GM23338 (cell line): ENCODE results near the gene NKAPD1. TPM values are rescaled to one million over a fixed set of nuclear protein-coding genes. Genes with fewer than 3 reads are reported as not detected.

Source experiments
- ATAC-seq: fragments of 200-7000 bp; cut with Tn5 transposase; 3 replicates; pipeline ENCODE4 v1.9.1; 2020
- DNase-seq: peaks from one replicate; pipeline ENCODE4 v3.0.0-alpha.2; 2015; ENCODE audit warnings: low spot score
- H2AFZ ChIP-seq: fragments of 200-600 bp; sonication (generic); 2 replicates; pipeline ENCODE4 v1.8.0; 2016; ENCODE audit warnings: antibody characterized with exemption, mild to moderate bottlenecking, moderate library complexity
- H3F3A ChIP-seq: fragments of 200-600 bp; sonication (generic); replicated peaks from 2 replicates; pipeline ENCODE4 v1.8.0; 2017; ENCODE audit warnings: antibody characterized with exemption, mixed run types, low read depth
- H3K27ac ChIP-seq: fragments of 200-600 bp; sonication (generic); 2 replicates; pipeline ENCODE4 v1.6.1; 2016; ENCODE audit warnings: low read depth
- H3K27me3 ChIP-seq: fragments of 200-600 bp; sonication (generic); 2 replicates; pipeline ENCODE4 v1.8.0; 2016; ENCODE audit warnings: mild to moderate bottlenecking, mixed run types, moderate library complexity; ENCODE audit not compliant: insufficient read depth
- H3K36me3 ChIP-seq: fragments of 200-600 bp; sonication (generic); 2 replicates; pipeline ENCODE4 v1.8.0; 2016; ENCODE audit warnings: mild to moderate bottlenecking; ENCODE audit not compliant: insufficient read depth
- H3K4me1 ChIP-seq: fragments of 200-600 bp; sonication (generic); 2 replicates; pipeline ENCODE4 v1.8.0; 2016; ENCODE audit warnings: mild to moderate bottlenecking, moderate library complexity; ENCODE audit not compliant: insufficient read depth
- H3K4me2 ChIP-seq: fragments of 200-600 bp; sonication (generic); 2 replicates; pipeline ENCODE4 v1.7.1; 2017; ENCODE audit warnings: mixed run types
- H3K4me3 ChIP-seq: fragments of 200-600 bp; sonication (generic); 2 replicates; pipeline ENCODE4 v1.6.1; 2016; ENCODE audit warnings: mixed run types
- H3K79me2 ChIP-seq: fragments of 200-600 bp; sonication (generic); replicated peaks from 2 replicates; pipeline ENCODE4 v1.8.0; 2017; ENCODE audit warnings: mild to moderate bottlenecking; ENCODE audit not compliant: insufficient read depth
- H3K9me2 ChIP-seq: fragments of 200-600 bp; sonication (generic); 2 replicates; pipeline ENCODE4 v1.8.0; 2017; ENCODE audit not compliant: insufficient read depth
- H4K20me1 ChIP-seq: fragments of 200-600 bp; sonication (generic); replicated peaks from 2 replicates; pipeline ENCODE4 v1.8.0; 2017; ENCODE audit warnings: mild to moderate bottlenecking; ENCODE audit not compliant: insufficient read depth
- H3K27ac Mint-ChIP-seq: 2 replicates; pipeline ENCODE4 v1.8.0; 2020; ENCODE audit warnings: inconsistent platforms, mild to moderate bottlenecking, moderate library complexity, mixed read lengths
- H3K27me3 Mint-ChIP-seq: 3 replicates; pipeline ENCODE4 v1.8.0; 2022; ENCODE audit warnings: low read depth, mild to moderate bottlenecking, moderate library complexity, mixed read lengths, inconsistent platforms; ENCODE audit not compliant: insufficient read depth, poor library complexity
- H3K36me3 Mint-ChIP-seq: 3 replicates; pipeline ENCODE4 v1.8.0; 2021; ENCODE audit warnings: low read depth, mild to moderate bottlenecking, inconsistent platforms, moderate library complexity, mixed read lengths
- H3K4me1 Mint-ChIP-seq: 3 replicates; pipeline ENCODE4 v1.8.0; 2020; ENCODE audit warnings: mild to moderate bottlenecking, inconsistent platforms, mixed read lengths
- H3K4me3 Mint-ChIP-seq: 3 replicates; pipeline ENCODE4 v1.8.0; 2021; ENCODE audit warnings: moderate library complexity, mild to moderate bottlenecking, inconsistent platforms, mixed read lengths
- H3K9me3 Mint-ChIP-seq: 3 replicates; pipeline ENCODE4 v1.8.0; 2020; ENCODE audit warnings: moderate library complexity, mild to moderate bottlenecking, inconsistent platforms, mixed read lengths
- CREB1 ChIP-seq: fragments of 250-450 bp; sonication (Bioruptor Pico); IDR thresholded peaks from 2 replicates; pipeline ENCODE4 v1.5.0; 2020; ENCODE audit warnings: low read depth, mild to moderate bottlenecking, moderate library complexity
- EZH2 ChIP-seq: fragments of 200-600 bp; sonication (generic); IDR thresholded peaks from one replicate; pipeline ENCODE4 v1.8.0; 2017; ENCODE audit warnings: antibody characterized with exemption, mild to moderate bottlenecking, low read depth; ENCODE audit not compliant: unreplicated experiment
- JUNB ChIP-seq: IDR thresholded peaks from one replicate; pipeline ENCODE4 v1.6.1; 2016; ENCODE audit warnings: antibody characterized with exemption; ENCODE audit not compliant: unreplicated experiment
- NANOG ChIP-seq: IDR thresholded peaks from 2 replicates; pipeline ENCODE4 v1.6.1; 2016; ENCODE audit warnings: antibody characterized with exemption, borderline replicate concordance
- POLR2AphosphoS5 ChIP-seq: IDR thresholded peaks from 2 replicates; pipeline ENCODE4 v1.6.1; 2016; ENCODE audit warnings: antibody characterized with exemption, low read depth
- STAT1 ChIP-seq: IDR thresholded peaks from one replicate; pipeline ENCODE4 v1.6.1; 2016; ENCODE audit warnings: antibody characterized with exemption; ENCODE audit not compliant: unreplicated experiment
- ZNF114 ChIP-seq: fragments of 250-450 bp; sonication (Bioruptor Pico); IDR thresholded peaks from 2 replicates; pipeline ENCODE4 v1.5.0; 2020; ENCODE audit warnings: mild to moderate bottlenecking, moderate library complexity
- ZNF331 ChIP-seq: fragments of 250-450 bp; sonication (Bioruptor Pico); IDR thresholded peaks from 2 replicates; pipeline ENCODE4 v1.5.0; 2020; ENCODE audit warnings: low read depth, mild to moderate bottlenecking, moderate library complexity
- polyA plus RNA-seq: library from polyadenylated mRNA; unstranded; fragments of >200 nt; fragmentation: Nextera tagmentation; extraction: Ambion mirVana; gene quantifications from 2 replicates; pipeline ENCODE4 v1.2.1, GENCODE V29; 2016
- total RNA-seq: library from RNA; depleted of rRNA; stranded (reverse); fragments of >200 nt; shearing (Covaris generic); gene quantifications from 2 replicates; pipeline ENCODE4 v1.2.3, GENCODE V29; 2014
- TF ChIP-seq, protein P1 (sequence below): fragments of 250-450 bp; sonication (Bioruptor Pico); IDR thresholded peaks from 2 replicates; pipeline ENCODE4 v1.5.0; 2020; ENCODE audit warnings: mild to moderate bottlenecking, moderate library complexity
- TF ChIP-seq, protein P2 (sequence below), 2 experiments: fragments of 200-600 bp in 1 of 2; sonication (generic) in 1 of 2; conservative IDR thresholded peaks; 2 replicates each; pipeline versions ENCODE4 v1.5.1 to v1.6.1; 2016 to 2017; ENCODE audit warnings: antibody characterized with exemption in 2 of 2, low read depth in 2 of 2, mild to moderate bottlenecking in 2 of 2, moderate library complexity in 1 of 2
- TF ChIP-seq, protein P3 (sequence below): IDR thresholded peaks from one replicate; pipeline ENCODE4 v1.6.1; 2018; ENCODE audit warnings: antibody characterized with exemption; ENCODE audit not compliant: unreplicated experiment
- TF ChIP-seq, protein P4 (sequence below): IDR thresholded peaks from 2 replicates; pipeline ENCODE4 v1.6.1; 2016; ENCODE audit warnings: antibody characterized with exemption

Gene NKAPD1
- total and polyA plus RNA-seq, 2 experiments from 2014 or later = 14.6 to 40.6 TPM

DNA sequence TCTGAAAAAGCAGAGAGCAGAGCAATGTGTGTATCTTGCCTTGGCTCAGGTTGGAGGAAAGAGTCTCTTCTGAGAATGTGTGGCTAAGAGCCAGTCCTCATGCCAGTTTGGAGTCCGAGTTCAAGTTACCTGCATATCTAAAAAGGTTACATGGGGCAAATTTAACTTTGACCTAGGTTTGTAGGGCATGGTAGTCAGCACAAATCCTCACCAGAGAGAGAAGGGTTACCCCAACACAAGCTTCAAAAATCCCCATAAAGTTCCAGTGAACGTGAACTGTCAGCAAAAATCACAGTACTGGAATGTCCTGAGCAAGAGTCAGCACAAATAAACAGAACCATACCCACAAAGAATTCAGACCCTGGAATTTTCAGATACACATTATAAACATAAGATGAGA is 26.4 kb downstream of the NKAPD1 start:
- Histone ChIP-seq H3F3A (no peaks in the 10 kb centered on the region), H3K9me2 (no peaks in the 10 kb centered on the region), H3K36me3 (no peaks in the 10 kb centered on the region), H3K27ac (no peak overlapping the region), H3K79me2 (no peaks in the 10 kb centered on the region), H3K4me1 (no peaks in the 10 kb centered on the region), H2AFZ (no peak overlapping the region), H3K4me3 (no peak overlapping the region), H4K20me1 (no peaks in the 10 kb centered on the region; the same call in 1 of the 2 replicates), H3K27me3 (no peaks in the 10 kb centered on the region), H3K4me2 (no peak overlapping the region)
- H3K4me3 Mint-ChIP-seq = no peak overlapping the region
- H3K27ac Mint-ChIP-seq = no peak overlapping the region
- H3K4me1 Mint-ChIP-seq = no peaks in the 10 kb centered on the region
- ATAC-seq = no peak
- no peak for DNase-seq
- no peaks in the 10 kb centered on the region; the same call in 2 of the 3 replicates for H3K9me3 Mint-ChIP-seq
- peaks cover 2% of the 10 kb centered on the region for H3K27me3 Mint-ChIP-seq
- 0 out of 3 replicates have a peak, but pooled peaks cover 6% of the 10 kb centered on the region for H3K36me3 Mint-ChIP-seq
- TF ChIP-seq, protein P1, sequence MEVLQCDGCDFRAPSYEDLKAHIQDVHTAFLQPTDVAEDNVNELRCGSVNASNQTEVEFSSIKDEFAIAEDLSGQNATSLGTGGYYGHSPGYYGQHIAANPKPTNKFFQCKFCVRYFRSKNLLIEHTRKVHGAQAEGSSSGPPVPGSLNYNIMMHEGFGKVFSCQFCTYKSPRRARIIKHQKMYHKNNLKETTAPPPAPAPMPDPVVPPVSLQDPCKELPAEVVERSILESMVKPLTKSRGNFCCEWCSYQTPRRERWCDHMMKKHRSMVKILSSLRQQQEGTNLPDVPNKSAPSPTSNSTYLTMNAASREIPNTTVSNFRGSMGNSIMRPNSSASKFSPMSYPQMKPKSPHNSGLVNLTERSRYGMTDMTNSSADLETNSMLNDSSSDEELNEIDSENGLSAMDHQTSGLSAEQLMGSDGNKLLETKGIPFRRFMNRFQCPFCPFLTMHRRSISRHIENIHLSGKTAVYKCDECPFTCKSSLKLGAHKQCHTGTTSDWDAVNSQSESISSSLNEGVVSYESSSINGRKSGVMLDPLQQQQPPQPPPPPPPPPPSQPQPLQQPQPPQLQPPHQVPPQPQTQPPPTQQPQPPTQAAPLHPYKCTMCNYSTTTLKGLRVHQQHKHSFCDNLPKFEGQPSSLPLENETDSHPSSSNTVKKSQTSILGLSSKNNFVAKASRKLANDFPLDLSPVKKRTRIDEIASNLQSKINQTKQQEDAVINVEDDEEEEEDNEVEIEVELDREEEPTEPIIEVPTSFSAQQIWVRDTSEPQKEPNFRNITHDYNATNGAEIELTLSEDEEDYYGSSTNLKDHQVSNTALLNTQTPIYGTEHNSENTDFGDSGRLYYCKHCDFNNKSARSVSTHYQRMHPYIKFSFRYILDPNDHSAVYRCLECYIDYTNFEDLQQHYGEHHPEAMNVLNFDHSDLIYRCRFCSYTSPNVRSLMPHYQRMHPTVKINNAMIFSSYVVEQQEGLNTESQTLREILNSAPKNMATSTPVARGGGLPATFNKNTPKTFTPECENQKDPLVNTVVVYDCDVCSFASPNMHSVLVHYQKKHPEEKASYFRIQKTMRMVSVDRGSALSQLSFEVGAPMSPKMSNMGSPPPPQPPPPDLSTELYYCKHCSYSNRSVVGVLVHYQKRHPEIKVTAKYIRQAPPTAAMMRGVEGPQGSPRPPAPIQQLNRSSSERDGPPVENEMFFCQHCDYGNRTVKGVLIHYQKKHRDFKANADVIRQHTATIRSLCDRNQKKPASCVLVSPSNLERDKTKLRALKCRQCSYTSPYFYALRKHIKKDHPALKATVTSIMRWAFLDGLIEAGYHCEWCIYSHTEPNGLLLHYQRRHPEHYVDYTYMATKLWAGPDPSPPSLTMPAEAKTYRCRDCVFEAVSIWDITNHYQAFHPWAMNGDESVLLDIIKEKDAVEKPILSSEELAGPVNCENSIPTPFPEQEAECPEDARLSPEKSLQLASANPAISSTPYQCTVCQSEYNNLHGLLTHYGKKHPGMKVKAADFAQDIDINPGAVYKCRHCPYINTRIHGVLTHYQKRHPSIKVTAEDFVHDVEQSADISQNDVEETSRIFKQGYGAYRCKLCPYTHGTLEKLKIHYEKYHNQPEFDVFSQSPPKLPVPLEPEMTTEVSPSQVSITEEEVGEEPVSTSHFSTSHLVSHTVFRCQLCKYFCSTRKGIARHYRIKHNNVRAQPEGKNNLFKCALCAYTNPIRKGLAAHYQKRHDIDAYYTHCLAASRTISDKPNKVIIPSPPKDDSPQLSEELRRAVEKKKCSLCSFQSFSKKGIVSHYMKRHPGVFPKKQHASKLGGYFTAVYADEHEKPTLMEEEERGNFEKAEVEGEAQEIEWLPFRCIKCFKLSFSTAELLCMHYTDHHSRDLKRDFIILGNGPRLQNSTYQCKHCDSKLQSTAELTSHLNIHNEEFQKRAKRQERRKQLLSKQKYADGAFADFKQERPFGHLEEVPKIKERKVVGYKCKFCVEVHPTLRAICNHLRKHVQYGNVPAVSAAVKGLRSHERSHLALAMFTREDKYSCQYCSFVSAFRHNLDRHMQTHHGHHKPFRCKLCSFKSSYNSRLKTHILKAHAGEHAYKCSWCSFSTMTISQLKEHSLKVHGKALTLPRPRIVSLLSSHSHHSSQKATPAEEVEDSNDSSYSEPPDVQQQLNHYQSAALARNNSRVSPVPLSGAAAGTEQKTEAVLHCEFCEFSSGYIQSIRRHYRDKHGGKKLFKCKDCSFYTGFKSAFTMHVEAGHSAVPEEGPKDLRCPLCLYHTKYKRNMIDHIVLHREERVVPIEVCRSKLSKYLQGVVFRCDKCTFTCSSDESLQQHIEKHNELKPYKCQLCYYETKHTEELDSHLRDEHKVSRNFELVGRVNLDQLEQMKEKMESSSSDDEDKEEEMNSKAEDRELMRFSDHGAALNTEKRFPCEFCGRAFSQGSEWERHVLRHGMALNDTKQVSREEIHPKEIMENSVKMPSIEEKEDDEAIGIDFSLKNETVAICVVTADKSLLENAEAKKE (CRISPR knock-in tag) = no peak
- TF ChIP-seq, protein P2, sequence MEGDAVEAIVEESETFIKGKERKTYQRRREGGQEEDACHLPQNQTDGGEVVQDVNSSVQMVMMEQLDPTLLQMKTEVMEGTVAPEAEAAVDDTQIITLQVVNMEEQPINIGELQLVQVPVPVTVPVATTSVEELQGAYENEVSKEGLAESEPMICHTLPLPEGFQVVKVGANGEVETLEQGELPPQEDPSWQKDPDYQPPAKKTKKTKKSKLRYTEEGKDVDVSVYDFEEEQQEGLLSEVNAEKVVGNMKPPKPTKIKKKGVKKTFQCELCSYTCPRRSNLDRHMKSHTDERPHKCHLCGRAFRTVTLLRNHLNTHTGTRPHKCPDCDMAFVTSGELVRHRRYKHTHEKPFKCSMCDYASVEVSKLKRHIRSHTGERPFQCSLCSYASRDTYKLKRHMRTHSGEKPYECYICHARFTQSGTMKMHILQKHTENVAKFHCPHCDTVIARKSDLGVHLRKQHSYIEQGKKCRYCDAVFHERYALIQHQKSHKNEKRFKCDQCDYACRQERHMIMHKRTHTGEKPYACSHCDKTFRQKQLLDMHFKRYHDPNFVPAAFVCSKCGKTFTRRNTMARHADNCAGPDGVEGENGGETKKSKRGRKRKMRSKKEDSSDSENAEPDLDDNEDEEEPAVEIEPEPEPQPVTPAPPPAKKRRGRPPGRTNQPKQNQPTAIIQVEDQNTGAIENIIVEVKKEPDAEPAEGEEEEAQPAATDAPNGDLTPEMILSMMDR (conservative IDR thresholded peaks at IDR 0.05; ENCODE audit: low read depth in 2 of 2) = no peak
- TF ChIP-seq ZNF114 (CRISPR knock-in tag) (no peak), CREB1 (CRISPR knock-in tag) (no peak), ZNF331 (CRISPR knock-in tag) (no peak), NANOG (no peak), JUNB (no peak), EZH2 (no peak), POLR2AphosphoS5 (no peak), STAT1 (no peak)
- TF ChIP-seq, protein P3, sequence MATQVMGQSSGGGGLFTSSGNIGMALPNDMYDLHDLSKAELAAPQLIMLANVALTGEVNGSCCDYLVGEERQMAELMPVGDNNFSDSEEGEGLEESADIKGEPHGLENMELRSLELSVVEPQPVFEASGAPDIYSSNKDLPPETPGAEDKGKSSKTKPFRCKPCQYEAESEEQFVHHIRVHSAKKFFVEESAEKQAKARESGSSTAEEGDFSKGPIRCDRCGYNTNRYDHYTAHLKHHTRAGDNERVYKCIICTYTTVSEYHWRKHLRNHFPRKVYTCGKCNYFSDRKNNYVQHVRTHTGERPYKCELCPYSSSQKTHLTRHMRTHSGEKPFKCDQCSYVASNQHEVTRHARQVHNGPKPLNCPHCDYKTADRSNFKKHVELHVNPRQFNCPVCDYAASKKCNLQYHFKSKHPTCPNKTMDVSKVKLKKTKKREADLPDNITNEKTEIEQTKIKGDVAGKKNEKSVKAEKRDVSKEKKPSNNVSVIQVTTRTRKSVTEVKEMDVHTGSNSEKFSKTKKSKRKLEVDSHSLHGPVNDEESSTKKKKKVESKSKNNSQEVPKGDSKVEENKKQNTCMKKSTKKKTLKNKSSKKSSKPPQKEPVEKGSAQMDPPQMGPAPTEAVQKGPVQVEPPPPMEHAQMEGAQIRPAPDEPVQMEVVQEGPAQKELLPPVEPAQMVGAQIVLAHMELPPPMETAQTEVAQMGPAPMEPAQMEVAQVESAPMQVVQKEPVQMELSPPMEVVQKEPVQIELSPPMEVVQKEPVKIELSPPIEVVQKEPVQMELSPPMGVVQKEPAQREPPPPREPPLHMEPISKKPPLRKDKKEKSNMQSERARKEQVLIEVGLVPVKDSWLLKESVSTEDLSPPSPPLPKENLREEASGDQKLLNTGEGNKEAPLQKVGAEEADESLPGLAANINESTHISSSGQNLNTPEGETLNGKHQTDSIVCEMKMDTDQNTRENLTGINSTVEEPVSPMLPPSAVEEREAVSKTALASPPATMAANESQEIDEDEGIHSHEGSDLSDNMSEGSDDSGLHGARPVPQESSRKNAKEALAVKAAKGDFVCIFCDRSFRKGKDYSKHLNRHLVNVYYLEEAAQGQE = no peak
- TF ChIP-seq, protein P4, sequence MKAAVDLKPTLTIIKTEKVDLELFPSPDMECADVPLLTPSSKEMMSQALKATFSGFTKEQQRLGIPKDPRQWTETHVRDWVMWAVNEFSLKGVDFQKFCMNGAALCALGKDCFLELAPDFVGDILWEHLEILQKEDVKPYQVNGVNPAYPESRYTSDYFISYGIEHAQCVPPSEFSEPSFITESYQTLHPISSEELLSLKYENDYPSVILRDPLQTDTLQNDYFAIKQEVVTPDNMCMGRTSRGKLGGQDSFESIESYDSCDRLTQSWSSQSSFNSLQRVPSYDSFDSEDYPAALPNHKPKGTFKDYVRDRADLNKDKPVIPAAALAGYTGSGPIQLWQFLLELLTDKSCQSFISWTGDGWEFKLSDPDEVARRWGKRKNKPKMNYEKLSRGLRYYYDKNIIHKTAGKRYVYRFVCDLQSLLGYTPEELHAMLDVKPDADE = no peak
